Erythroblast (primary cell): ENCODE data around the gene C2CD2.

ENCODE experiments used
- GATA1 ChIP-seq: IDR thresholded peaks from 2 replicates; pipeline ENCODE4 v1.6.1; 2011; ENCODE audit warnings: low read depth, mild to moderate bottlenecking, control low read depth, low read length, moderate library complexity
- POLR2A ChIP-seq: IDR thresholded peaks from 2 replicates; pipeline ENCODE4 v1.6.1; 2011; ENCODE audit warnings: mild to moderate bottlenecking, low read length

DNA sequence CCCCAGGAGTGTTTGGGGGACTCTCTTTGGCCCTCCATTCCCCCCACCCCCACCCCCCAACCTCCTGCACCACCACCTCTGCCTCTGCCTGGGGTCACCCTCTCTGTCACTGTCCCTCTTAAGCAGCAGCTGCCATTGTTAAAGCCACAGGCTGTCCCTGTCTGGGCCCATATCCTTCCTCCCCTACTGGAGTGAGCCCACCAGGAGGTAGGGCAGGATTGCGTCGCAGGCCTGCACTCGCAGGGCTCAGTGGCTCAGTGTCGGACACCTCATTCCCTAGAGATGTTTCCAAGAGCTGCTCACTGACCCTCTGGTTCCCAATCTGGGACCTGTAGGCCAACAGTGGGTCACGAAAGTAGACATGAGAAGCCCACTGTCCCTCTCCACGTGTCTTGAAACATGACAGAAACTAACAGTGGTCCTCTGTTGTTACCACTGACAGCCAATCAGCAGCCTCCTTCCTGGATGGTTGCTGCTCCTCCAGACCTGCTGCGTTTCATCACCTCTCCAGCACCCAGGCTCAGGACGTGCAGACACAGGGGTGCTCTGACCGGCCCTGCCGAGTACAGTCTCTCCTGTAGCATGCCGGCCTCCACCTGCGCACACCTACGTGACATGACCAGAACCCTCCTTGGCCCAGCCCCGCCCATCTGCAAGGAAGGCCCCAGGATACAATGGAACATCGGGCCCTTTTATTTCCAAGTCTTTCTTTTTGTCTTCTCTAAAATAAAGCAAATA, 82.4 kb downstream of the C2CD2 start:
- TF ChIP-seq POLR2A (no peak), GATA1 (no peak)
